Naive thymus-derived CD4-positive, alpha-beta T cell (primary cell): ENCODE data around the gene CLASP1. TPM values are rescaled to one million over a fixed set of nuclear protein-coding genes. Genes with fewer than 3 reads are reported as not detected.
"Not testable (repeated sequence)": the region's sequence is repeated elsewhere in the genome, so short reads cannot be mapped to it uniquely, and the experiment has no call there.

Experiments used
- ATAC-seq: fragments of 150-1000 bp; cut with Tn5 transposase; 2 replicates; pipeline ENCODE4 v1.10.0; 2021; ENCODE audit warnings: mild to moderate bottlenecking, moderate library complexity
- CTCF ChIA-PET: fragments of 350-600 bp; sonication (Branson Sonifier 250); formaldehyde crosslinking; loops from one replicate; lab custom pipeline; 2021; ENCODE audit warnings: antibody characterized with exemption; lab: Charles Lee
- POLR2A ChIA-PET: fragments of 350-600 bp; sonication (Branson Sonifier 250); formaldehyde crosslinking; loops from one replicate; lab custom pipeline; 2021; ENCODE audit warnings: antibody characterized with exemption, inconsistent platforms; lab: Charles Lee
- DNase-seq, 9 donors: peaks; one replicate each; pipeline versions ENCODE4 v3.0.0 to v3.0.0-alpha.2; 2020 to 2022; ENCODE audit warnings: mixed read lengths in 1 of 9
- H3K27ac ChIP-seq: one replicate; pipeline ENCODE4 v1.7.0; 2013; ENCODE audit warnings: mild to moderate bottlenecking, low read depth, low read length, moderate library complexity
- H3K27me3 ChIP-seq, 2 donors: one replicate each; pipeline ENCODE4 v1.7.0; 2013; ENCODE audit warnings: low read length in 2 of 2, mild to moderate bottlenecking in 2 of 2, moderate library complexity in 2 of 2; ENCODE audit not compliant: control insufficient read depth in 2 of 2, insufficient read depth in 2 of 2
- H3K36me3 ChIP-seq, 3 experiments: 1 replicate in 2 of 3; 2 replicates in 1 of 3; pipeline ENCODE4 v1.7.0; 2013; ENCODE audit warnings: low read length in 3 of 3, mild to moderate bottlenecking in 3 of 3, moderate library complexity in 1 of 3; ENCODE audit not compliant: insufficient read depth in 3 of 3, control insufficient read depth in 2 of 3
- H3K4me1 ChIP-seq, 2 donors: one replicate each; pipeline ENCODE4 v1.7.0; 2013; ENCODE audit warnings: low read length in 2 of 2, mild to moderate bottlenecking in 2 of 2, moderate library complexity in 1 of 2; ENCODE audit not compliant: control insufficient read depth in 2 of 2, insufficient read depth in 2 of 2
- H3K4me3 ChIP-seq: 2 replicates; pipeline ENCODE4 v1.7.0; 2013; ENCODE audit warnings: mild to moderate bottlenecking, low read length
- H3K9me3 ChIP-seq, 3 experiments: 1 replicate in 2 of 3; 2 replicates in 1 of 3; pipeline ENCODE4 v1.7.0; 2013; ENCODE audit warnings: low read length in 3 of 3; ENCODE audit not compliant: control insufficient read depth in 2 of 3
- H3K27ac Mint-ChIP-seq, 9 donors: one replicate each; pipeline ENCODE4 v1.8.0; 2020 to 2022; ENCODE audit warnings: mixed read lengths in 9 of 9, mild to moderate bottlenecking in 8 of 9, moderate library complexity in 5 of 9, inconsistent platforms in 2 of 9
- H3K27me3 Mint-ChIP-seq, 5 donors: one replicate each; pipeline ENCODE4 v1.8.0; 2021 to 2022; ENCODE audit warnings: mixed read lengths in 5 of 5, mild to moderate bottlenecking in 1 of 5
- H3K36me3 Mint-ChIP-seq, 5 donors: one replicate each; pipeline ENCODE4 v1.8.0; 2020 to 2022; ENCODE audit warnings: mixed read lengths in 5 of 5, mild to moderate bottlenecking in 3 of 5, inconsistent platforms in 1 of 5
- H3K4me1 Mint-ChIP-seq, 7 donors: one replicate each; pipeline ENCODE4 v1.8.0; 2020 to 2022; ENCODE audit warnings: mixed read lengths in 7 of 7, mild to moderate bottlenecking in 3 of 7, inconsistent platforms in 1 of 7
- H3K4me3 Mint-ChIP-seq, 10 donors: one replicate each; pipeline ENCODE4 v1.8.0; 2020 to 2022; ENCODE audit warnings: mild to moderate bottlenecking in 10 of 10, mixed read lengths in 10 of 10, moderate library complexity in 6 of 10, inconsistent platforms in 2 of 10
- H3K9me3 Mint-ChIP-seq, 11 donors: one replicate each; pipeline ENCODE4 v1.8.0; 2020 to 2022; ENCODE audit warnings: mixed read lengths in 11 of 11, mild to moderate bottlenecking in 4 of 11, inconsistent platforms in 1 of 11, moderate library complexity in 1 of 11
- intact Hi-C, 2 donors: fragments of 100-400 bp; cut with micrococcal nuclease; formaldehyde crosslinking; loops; one replicate each; pipeline ENCODE4 v1.15.1; 2023
- polyA plus RNA-seq, 2 donors: library from polyadenylated mRNA; unstranded; fragments of 300-500 nt; fragmentation: Illumina TruSeq; gene quantifications; one replicate each; pipeline ENCODE4 v1.2.3, GENCODE V29; 2021
- total RNA-seq, 6 experiments: library from RNA in 5 of 6; stranded (reverse) in 5 of 6; gene quantifications; 1 replicate in 5 of 6; 2 replicates in 1 of 6; pipeline ENCODE4 v1.2.3 and lab custom pipeline; 2021 to 2026

Gene CLASP1
- total and polyA plus RNA-seq, 7 experiments from 2014 or later = 13.8 to 76.3 (median 61.6) TPM

GRCh38 chr2:121644715-121645114 lies 4.5 kb downstream of the CLASP1 start:
- H3K4me3 Mint-ChIP-seq = peak overlapping the region in 2 of 10 donors; percentile 1 to 46
- peak overlapping the region in 2 of 9 donors; percentile 1 to 4 for H3K27ac Mint-ChIP-seq
- intact Hi-C loops = loop anchor here (5.0 to 10.0 kb wide), 3 partner anchors 242 to 1947 kb away; no protein-coding TSS in a partner anchor
- CTCF ChIA-PET = no interaction called here
- Histone ChIP-seq H3K9me3 (no peaks in the 10 kb centered on the region), H3K4me3 (no peak overlapping the region), H3K27ac (no peak overlapping the region), H3K27me3 (no peaks in the 10 kb centered on the region), H3K4me1 (peaks cover 0 to 5% of the 10 kb centered on the region in 2 donors), H3K36me3 (peaks cover 0 to 5% (median 0%) of the 10 kb centered on the region in 3 experiments)
- H3K4me1 Mint-ChIP-seq = peaks cover 39 to 72% (median 65%) of the 10 kb centered on the region in 7 donors
- POLR2A ChIA-PET = interaction anchor here (1.1 kb wide), 1 partner anchor 21 kb away, joined by 3 read pairs; no protein-coding TSS in a partner anchor
- no peak for DNase-seq
- peaks cover 0 to 2% (median 0%) of the 10 kb centered on the region in 5 donors for H3K27me3 Mint-ChIP-seq
- peaks cover 2 to 17% (median 11%) of the 10 kb centered on the region in 5 donors for H3K36me3 Mint-ChIP-seq
- H3K9me3 Mint-ChIP-seq = peaks cover 0 to 6% (median 0%) of the 10 kb centered on the region in 11 donors
- ATAC-seq = no peak

GRCh38 chr2:121643877-121644276 lies 5.4 kb downstream of the CLASP1 start:
- H3K36me3 Mint-ChIP-seq = peaks cover 4 to 23% (median 11%) of the 10 kb centered on the region in 5 donors
- Histone ChIP-seq H3K4me1 (peaks cover 0 to 5% of the 10 kb centered on the region in 2 donors), H3K27ac (no peak overlapping the region), H3K4me3 (no peak overlapping the region), H3K36me3 (peaks cover 0 to 5% (median 0%) of the 10 kb centered on the region in 3 experiments), H3K9me3 (no peaks in the 10 kb centered on the region), H3K27me3 (no peaks in the 10 kb centered on the region)
- no peaks in the 10 kb centered on the region for H3K27me3 Mint-ChIP-seq
- no peak for ATAC-seq
- ChIA-PET CTCF (no interaction called here), POLR2A (interaction anchor here (0.6 kb wide), 1 partner anchor 20 kb away, joined by 3 read pairs; no protein-coding TSS in a partner anchor)
- H3K9me3 Mint-ChIP-seq = peaks cover 0 to 6% (median 0%) of the 10 kb centered on the region in 11 donors
- no peak for DNase-seq
- no peak overlapping the region for H3K4me3 Mint-ChIP-seq
- peak overlapping the region in 1 of 9 donors; percentile 28 for H3K27ac Mint-ChIP-seq
- peaks cover 42 to 74% (median 62%) of the 10 kb centered on the region in 7 donors for H3K4me1 Mint-ChIP-seq
- intact Hi-C loops = loop anchor here in 1 of 2 donors (10.0 kb wide), 1 partner anchor 1469 kb away; no protein-coding TSS in a partner anchor

- Mint-ChIP-seq H3K4me3 (no peak overlapping the region), H3K36me3 (peaks cover 4 to 34% (median 27%) of the 10 kb centered on the region in 5 donors), H3K27ac (peak overlapping the region in 6 of 9 donors; percentile 17 to 73 (median 44)), H3K4me1 (peaks cover 31 to 63% (median 51%) of the 10 kb centered on the region in 7 donors), H3K27me3 (no peaks in the 10 kb centered on the region), H3K9me3 (peaks cover 0 to 15% (median 6%) of the 10 kb centered on the region in 11 donors)
- ATAC-seq (no peak), DNase-seq (no peak)
- H3K27ac ChIP-seq = peak overlapping the region; percentile 29
- H3K36me3 ChIP-seq = peaks cover 0 to 5% (median 0%) of the 10 kb centered on the region in 3 experiments
- CTCF ChIA-PET = no interaction called here
- POLR2A ChIA-PET = interaction anchor here (1.9 kb wide), 1 partner anchor 109 kb away, joined by 6 read pairs; the partner anchor contains the start of gene RNU4ATAC
- no peaks in the 10 kb centered on the region for H3K9me3 ChIP-seq
- H3K4me1 ChIP-seq = no peaks in the 10 kb centered on the region
- H3K4me3 ChIP-seq = no peak overlapping the region
- intact Hi-C loops = loop anchor here in 1 of 2 donors (10.0 kb wide), 1 partner anchor 1466 kb away; no protein-coding TSS in a partner anchor
- no peaks in the 10 kb centered on the region for H3K27me3 ChIP-seq
Observed at GRCh38 chr2:121640380-121641316, 8.6 kb downstream of the CLASP1 start.

- H3K27me3 ChIP-seq, CTCF ChIA-PET, H3K27me3 Mint-ChIP-seq, H3K9me3 ChIP-seq, H3K4me3 ChIP-seq, ATAC-seq, H3K27ac ChIP-seq, H3K27ac Mint-ChIP-seq, DNase-seq, H3K36me3 ChIP-seq, POLR2A ChIA-PET, H3K4me1 ChIP-seq: not testable (repeated sequence)
- H3K36me3 Mint-ChIP-seq = peaks cover 4 to 32% (median 27%) of the 10 kb centered on the region in 5 donors
- H3K4me1 Mint-ChIP-seq = peaks cover 30 to 62% (median 51%) of the 10 kb centered on the region in 7 donors
- intact Hi-C loops = loop anchor here in 1 of 2 donors (10.0 kb wide), 1 partner anchor 1465 kb away; no protein-coding TSS in a partner anchor
- peak overlapping the region in 1 of 10 donors; percentile 41 for H3K4me3 Mint-ChIP-seq
- H3K9me3 Mint-ChIP-seq = peaks cover 0 to 15% (median 6%) of the 10 kb centered on the region in 11 donors
Observed at GRCh38 chr2:121639846-121640245, 9.4 kb downstream of the CLASP1 start.

GRCh38 chr2:121638333-121638732 lies 10.9 kb downstream of the CLASP1 start:
- intact Hi-C loops = no loop called here
- Mint-ChIP-seq H3K27ac (peak overlapping the region in 1 of 9 donors; percentile 53), H3K9me3 (peaks cover 0 to 15% (median 6%) of the 10 kb centered on the region in 11 donors), H3K4me1 (peaks cover 26 to 61% (median 55%) of the 10 kb centered on the region in 7 donors), H3K27me3 (no peaks in the 10 kb centered on the region), H3K36me3 (peaks cover 4 to 33% (median 30%) of the 10 kb centered on the region in 5 donors), H3K4me3 (peak overlapping the region in 1 of 10 donors; percentile 52)
- peaks cover 0 to 7% of the 10 kb centered on the region in 2 donors for H3K4me1 ChIP-seq
- no peaks in the 10 kb centered on the region for H3K9me3 ChIP-seq
- ChIA-PET POLR2A (no interaction called here), CTCF (no interaction called here)
- no peak for DNase-seq
- ATAC-seq = no peak
- H3K36me3 ChIP-seq = peaks cover 0 to 5% (median 0%) of the 10 kb centered on the region in 3 experiments
- no peak overlapping the region for H3K27ac ChIP-seq
- no peak overlapping the region for H3K4me3 ChIP-seq
- no peaks in the 10 kb centered on the region for H3K27me3 ChIP-seq

- POLR2A ChIA-PET = interaction anchor here (0.9 kb wide), 1 partner anchor 15 kb away, joined by 3 read pairs; no protein-coding TSS in a partner anchor
- Mint-ChIP-seq H3K36me3 (peaks cover 4 to 31% (median 24%) of the 10 kb centered on the region in 5 donors), H3K4me3 (peak overlapping the region in 2 of 10 donors; percentile 3 to 24), H3K4me1 (peaks cover 23 to 52% (median 47%) of the 10 kb centered on the region in 7 donors), H3K9me3 (peaks cover 0 to 15% (median 6%) of the 10 kb centered on the region in 11 donors), H3K27ac (peak overlapping the region in 3 of 9 donors; percentile 44 to 84 (median 62)), H3K27me3 (no peaks in the 10 kb centered on the region)
- ATAC-seq (no peak), DNase-seq (no peak)
- Histone ChIP-seq H3K36me3 (peaks cover 0 to 5% (median 0%) of the 10 kb centered on the region in 3 experiments), H3K9me3 (no peaks in the 10 kb centered on the region), H3K27me3 (no peaks in the 10 kb centered on the region), H3K4me3 (no peak overlapping the region), H3K4me1 (peaks cover 0 to 7% of the 10 kb centered on the region in 2 donors), H3K27ac (no peak overlapping the region)
- CTCF ChIA-PET = no interaction called here
- intact Hi-C loops = no loop called here
Observed at GRCh38 chr2:121635371-121635770, 13.9 kb downstream of the CLASP1 start.
